Amygdala (tissue), 56 donors: ENCODE data around the gene HPF1.
"Not testable (repeated sequence)": the region's sequence is repeated elsewhere in the genome, so short reads cannot be mapped to it uniquely, and the experiment has no call there.

Source experiments
- DNase-seq, 56 donors: peaks; one replicate each; lab custom pipeline; 2025; lab: John Stamatoyannopoulos, UW

HPF1 gene

GRCh38 chr4:169744601-169745000 is 13.1 kb downstream of the HPF1 start:
- DNase-seq = no peak

GRCh38 chr4:169741569-169741968 is 16.2 kb downstream of the HPF1 start:
- no peak for DNase-seq

GRCh38 chr4:169738604-169739003 is 19.1 kb downstream of the HPF1 start:
- not testable (repeated sequence) for DNase-seq

- DNase-seq = no peak
Measured at GRCh38 chr4:169730564-169730963, 27.2 kb downstream of the HPF1 start.

- DNase-seq = no peak
Measured at GRCh38 chr4:169727616-169728015, 30.1 kb downstream of the HPF1 start.

- DNase-seq = no peak
Measured at GRCh38 chr4:169724260-169724659, 33.5 kb downstream of the HPF1 start.

- no peak for DNase-seq
Measured at GRCh38 chr4:169723207-169723965, 34.4 kb downstream of the HPF1 start.

GRCh38 chr4:169720529-169720928 is 37.2 kb downstream of the HPF1 start:
- DNase-seq = no peak

- DNase-seq = no peak
Measured at GRCh38 chr4:169716677-169717076, 41.1 kb downstream of the HPF1 start.

GRCh38 chr4:169715826-169716225 is 41.9 kb downstream of the HPF1 start:
- no peak for DNase-seq

GRCh38 chr4:169707958-169708643 is 49.6 kb downstream of the HPF1 start:
- DNase-seq = no peak

GRCh38 chr4:169698331-169698730 is 59.4 kb downstream of the HPF1 start:
- DNase-seq = no peak

- DNase-seq = no peak
Measured at GRCh38 chr4:169690787-169691186, 67.0 kb downstream of the HPF1 start.

- DNase-seq = no peak
Measured at GRCh38 chr4:169689681-169690080, 68.1 kb downstream of the HPF1 start.

- no peak for DNase-seq
Measured at GRCh38 chr4:169682372-169683047, 75.2 kb downstream of the HPF1 start.
